ENCODE results near the gene ASNS.
A peak's percentile ranks its signal among the peaks of the same experiment; 100 is the strongest.

The ASNS gene

DNA sequence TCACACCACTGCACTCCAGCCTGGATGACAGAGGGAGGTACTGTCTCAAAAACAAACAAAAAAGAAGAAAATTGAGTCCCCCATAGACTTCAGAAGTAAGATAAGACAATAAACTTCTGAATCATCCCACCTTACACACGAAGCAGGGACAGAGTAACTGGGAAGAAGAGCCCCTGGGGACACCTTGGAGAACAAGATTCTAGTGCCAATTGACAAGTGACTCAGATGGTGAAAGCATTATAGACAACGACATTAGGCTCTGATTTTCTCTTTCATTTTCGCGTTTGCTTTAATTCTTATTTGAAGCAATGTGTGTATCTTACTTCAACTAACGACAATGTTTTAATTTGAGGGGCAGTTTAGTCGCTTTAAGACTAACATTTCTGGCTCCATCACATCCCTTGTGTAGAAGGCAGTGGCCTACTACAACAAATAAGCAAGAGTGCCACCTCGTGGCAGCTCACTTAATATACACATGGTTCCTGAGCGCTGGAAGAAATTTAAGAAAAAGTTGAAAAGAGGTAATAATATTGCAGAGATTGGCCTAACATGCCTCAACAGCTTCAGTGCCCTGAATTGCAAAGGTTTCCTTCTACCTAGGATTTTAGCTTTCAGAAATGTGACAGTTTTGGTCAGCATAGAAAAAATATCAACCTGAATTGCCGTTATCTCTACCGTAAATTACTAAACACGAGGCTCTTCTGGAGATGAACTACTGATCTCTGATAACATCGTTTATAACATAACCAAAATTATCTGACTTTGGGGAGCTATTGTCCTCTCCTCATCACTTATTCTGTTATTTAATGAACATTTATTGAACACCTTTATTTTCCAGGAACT, 36.7 kb downstream of the ASNS start:
- DNase-seq: peak; percentile 48

DNA sequence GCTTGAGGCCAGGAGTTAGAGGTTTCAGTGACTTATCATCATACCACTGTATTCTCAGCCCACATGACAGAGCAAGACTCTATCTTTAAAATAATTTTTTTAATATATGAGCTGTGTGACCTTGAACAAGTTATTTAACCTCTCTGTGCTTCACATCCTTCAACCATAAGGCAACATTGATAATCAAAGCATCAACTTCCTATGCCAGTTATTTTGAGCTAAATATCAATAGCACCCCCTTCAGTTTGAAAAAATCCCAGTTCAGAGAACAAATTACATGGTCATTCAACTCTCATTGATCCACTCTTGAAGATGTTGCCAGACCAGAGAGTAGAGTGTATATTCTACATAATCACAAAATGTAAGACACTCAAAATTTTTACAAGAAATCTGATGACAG, 53.0 kb downstream of the ASNS start:
- DNase-seq: no peak

DNA sequence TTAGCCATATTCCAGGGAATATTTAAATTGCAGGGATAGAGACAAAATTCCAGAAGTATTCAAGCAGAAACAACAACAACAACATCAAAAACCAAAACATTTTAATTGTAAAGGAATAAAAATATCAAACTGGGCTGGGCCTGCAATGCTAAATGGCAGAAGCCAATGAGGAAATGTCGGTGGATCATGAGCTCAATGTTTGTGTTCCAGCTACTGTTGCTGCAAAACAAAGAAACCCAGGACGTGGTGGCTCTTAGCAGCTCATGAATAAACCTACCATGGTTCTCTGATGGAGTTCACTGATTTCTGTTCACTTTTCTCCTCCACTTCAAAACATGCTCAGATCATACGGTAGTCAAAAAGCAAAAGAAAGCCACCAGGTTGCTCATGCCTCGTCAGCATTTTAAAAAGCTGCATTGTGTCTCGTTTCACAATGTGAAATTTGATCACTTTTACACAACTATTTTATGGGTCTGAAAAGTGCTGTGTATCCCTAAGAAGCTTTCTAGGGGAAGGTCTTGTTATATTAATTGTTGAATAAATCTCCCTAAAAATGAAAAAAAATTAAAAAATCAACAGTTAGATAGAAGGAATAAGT, 54.0 kb downstream of the ASNS start:
- DNase-seq: no peak

Data from activated T-cell treated with anti-CD3 and anti-CD28 coated beads, Interleukin-2, amount 50 U/mL, for 1 hour (primary cell).